Activated naive CD4-positive, alpha-beta T cell (primary cell): ENCODE measurements around the gene DRGX.

Experiments
- DNase-seq, 4 experiments: peaks; one replicate each; lab custom pipeline; 2025; lab: John Stamatoyannopoulos, UW

DRGX gene

GRCh38 chr10:49382226-49382625 is 13.7 kb downstream of the DRGX start:
- DNase-seq = no peak

- DNase-seq = no peak
Observed at GRCh38 chr10:49381111-49381900, 14.6 kb downstream of the DRGX start.

GRCh38 chr10:49379596-49380410 is 16.1 kb downstream of the DRGX start:
- no peak for DNase-seq

- DNase-seq = no peak
Observed at GRCh38 chr10:49377256-49377655, 18.6 kb downstream of the DRGX start.

GRCh38 chr10:49375611-49376010 is 20.3 kb downstream of the DRGX start:
- DNase-seq = no peak

GRCh38 chr10:49374740-49375139 is 21.1 kb downstream of the DRGX start:
- DNase-seq = no peak

GRCh38 chr10:49373361-49373760 is 22.5 kb downstream of the DRGX start:
- DNase-seq = no peak

- DNase-seq = no peak
Observed at GRCh38 chr10:49371967-49372366, 23.9 kb downstream of the DRGX start.

- no peak for DNase-seq
Observed at GRCh38 chr10:49370326-49371100, 25.4 kb downstream of the DRGX start.

GRCh38 chr10:49369216-49370162 is 26.4 kb downstream of the DRGX start:
- DNase-seq = no peak

- DNase-seq = no peak
Observed at GRCh38 chr10:49368256-49368655, 27.6 kb downstream of the DRGX start.

- DNase-seq = no peak
Observed at GRCh38 chr10:49367600-49367999, 28.3 kb downstream of the DRGX start.

- no peak for DNase-seq
Observed at GRCh38 chr10:49366460-49366859, 29.4 kb downstream of the DRGX start.

GRCh38 chr10:49365675-49366415 is 30.0 kb downstream of the DRGX start:
- DNase-seq = no peak

- no peak for DNase-seq
Observed at GRCh38 chr10:49365275-49365674, 30.6 kb downstream of the DRGX start.

GRCh38 chr10:49364747-49365146 is 31.1 kb downstream of the DRGX start:
- no peak for DNase-seq

- DNase-seq = no peak
Observed at GRCh38 chr10:49364051-49364450, 31.8 kb downstream of the DRGX start.

GRCh38 chr10:49363309-49364031 is 32.4 kb downstream of the DRGX start:
- DNase-seq = no peak

- DNase-seq = no peak
Observed at GRCh38 chr10:49362596-49363260, 33.2 kb downstream of the DRGX start.
